GM21825 (cell line): ENCODE results near the gene DOCK1.

ENCODE experiments used
- ATAC-seq: cut with Tn5 transposase; IDR thresholded peaks from one replicate; pipeline ENCODE4 v1.9.1; 2021; ENCODE audit warnings: mild to moderate bottlenecking, moderate library complexity; ENCODE audit not compliant: unreplicated experiment

The DOCK1 gene

GRCh38 chr10:127132451-127132850, 227.2 kb downstream of the DOCK1 start:
- no peak for ATAC-seq

GRCh38 chr10:127133225-127133624, 228.0 kb downstream of the DOCK1 start:
- no peak for ATAC-seq

- ATAC-seq: no peak
Observed at GRCh38 chr10:127133672-127134500, 228.7 kb downstream of the DOCK1 start.

GRCh38 chr10:127135844-127136577, 230.8 kb downstream of the DOCK1 start:
- ATAC-seq: no peak

GRCh38 chr10:127137391-127137790, 232.2 kb downstream of the DOCK1 start:
- no peak for ATAC-seq

- no peak for ATAC-seq
Observed at GRCh38 chr10:127142136-127142535, 236.9 kb downstream of the DOCK1 start.

GRCh38 chr10:127142856-127143255, 237.6 kb downstream of the DOCK1 start:
- no peak for ATAC-seq

GRCh38 chr10:127145173-127145572, 239.9 kb downstream of the DOCK1 start:
- no peak for ATAC-seq

GRCh38 chr10:127146661-127147060, 241.4 kb downstream of the DOCK1 start:
- no peak for ATAC-seq

GRCh38 chr10:127148066-127148932, 243.1 kb downstream of the DOCK1 start:
- no peak for ATAC-seq

GRCh38 chr10:127148933-127149220, 243.6 kb downstream of the DOCK1 start:
- ATAC-seq: no peak

GRCh38 chr10:127149501-127150081, 244.4 kb downstream of the DOCK1 start:
- ATAC-seq: no peak

GRCh38 chr10:127150136-127150535, 244.9 kb downstream of the DOCK1 start:
- no peak for ATAC-seq

GRCh38 chr10:127151541-127151940, 246.3 kb downstream of the DOCK1 start:
- no peak for ATAC-seq

- no peak for ATAC-seq
Observed at GRCh38 chr10:127151981-127152699, 246.9 kb downstream of the DOCK1 start.

GRCh38 chr10:127153181-127153580, 248.0 kb downstream of the DOCK1 start:
- no peak for ATAC-seq

- no peak for ATAC-seq
Observed at GRCh38 chr10:127154831-127155620, 249.8 kb downstream of the DOCK1 start.

- no peak for ATAC-seq
Observed at GRCh38 chr10:127157089-127157488, 251.9 kb downstream of the DOCK1 start.

GRCh38 chr10:127157506-127158200, 252.4 kb downstream of the DOCK1 start:
- no peak for ATAC-seq
